HEK293 (cell line): ENCODE measurements around the gene SORT1.

ENCODE experiments used
- HOXC10 ChIP-seq: sonication (generic); formaldehyde crosslinking; IDR thresholded peaks from 2 replicates; pipeline ENCODE4 v1.8.1; 2023; ENCODE audit warnings: mild to moderate bottlenecking, missing genetic modification reagents
- KLF1 ChIP-seq: fragments of 450-650 bp; formaldehyde crosslinking; IDR thresholded peaks from 2 replicates; pipeline ENCODE4 v1.5.1; 2016; ENCODE audit warnings: missing biosample characterization, missing genetic modification characterization
- KLF9 ChIP-seq: fragments of 450-650 bp; formaldehyde crosslinking; IDR thresholded peaks from 2 replicates; pipeline ENCODE4 v1.5.1; 2016; ENCODE audit warnings: missing biosample characterization, missing genetic modification characterization, low read depth
- PBX3 ChIP-seq: sonication (generic); formaldehyde crosslinking; IDR thresholded peaks from 2 replicates; pipeline ENCODE4 v1.8.1; 2022; ENCODE audit warnings: mild to moderate bottlenecking, moderate library complexity, missing genetic modification reagents
- PRDM6 ChIP-seq: fragments of 450-650 bp; formaldehyde crosslinking; IDR thresholded peaks from 2 replicates; pipeline ENCODE4 v1.5.1; 2017; ENCODE audit warnings: missing biosample characterization, missing genetic modification characterization
- RBAK ChIP-seq: fragments of 450-650 bp; formaldehyde crosslinking; IDR thresholded peaks from 2 replicates; pipeline ENCODE4 v1.5.1; 2016; ENCODE audit warnings: missing biosample characterization, missing genetic modification characterization
- SCRT2 ChIP-seq: fragments of 450-650 bp; formaldehyde crosslinking; IDR thresholded peaks from 2 replicates; pipeline ENCODE4 v1.5.1; 2016; ENCODE audit warnings: missing biosample characterization, missing genetic modification characterization
- TRIM28 ChIP-seq: IDR thresholded peaks from 2 replicates; pipeline ENCODE4 v1.6.1; 2011; ENCODE audit warnings: low read length, control low read depth, borderline replicate concordance
- ZBTB44 ChIP-seq: fragments of 450-650 bp; IDR thresholded peaks from 2 replicates; pipeline ENCODE4 v1.5.1; 2018; ENCODE audit warnings: missing biosample characterization, mild to moderate bottlenecking, missing genetic modification characterization
- ZEB2 ChIP-seq: fragments of 450-650 bp; formaldehyde crosslinking; IDR thresholded peaks from 2 replicates; pipeline ENCODE4 v1.5.1; 2016; ENCODE audit warnings: missing biosample characterization, missing genetic modification characterization
- ZFP3 ChIP-seq: fragments of 450-650 bp; formaldehyde crosslinking; IDR thresholded peaks from 2 replicates; pipeline ENCODE4 v1.5.1; 2016; ENCODE audit warnings: low read depth, missing biosample characterization, missing genetic modification characterization
- ZNF114 ChIP-seq: fragments of 450-650 bp; formaldehyde crosslinking; IDR thresholded peaks from 2 replicates; pipeline ENCODE4 v1.5.0; 2017; ENCODE audit warnings: missing biosample characterization, missing genetic modification characterization
- ZNF140 ChIP-seq: fragments of 450-650 bp; formaldehyde crosslinking; IDR thresholded peaks from 2 replicates; pipeline ENCODE4 v1.5.1; 2016; ENCODE audit warnings: missing biosample characterization, missing genetic modification characterization
- ZNF155 ChIP-seq: fragments of 450-650 bp; formaldehyde crosslinking; IDR thresholded peaks from 2 replicates; pipeline ENCODE4 v1.5.1; 2016; ENCODE audit warnings: missing biosample characterization, missing genetic modification characterization
- ZNF184 ChIP-seq: fragments of 450-650 bp; IDR thresholded peaks from 2 replicates; pipeline ENCODE4 v1.5.1; 2018; ENCODE audit warnings: missing biosample characterization, mild to moderate bottlenecking, missing genetic modification characterization
- ZNF221 ChIP-seq: fragments of 450-650 bp; formaldehyde crosslinking; IDR thresholded peaks from 2 replicates; pipeline ENCODE4 v1.5.1; 2017; ENCODE audit warnings: missing biosample characterization, missing genetic modification characterization, borderline replicate concordance
- ZNF223 ChIP-seq: fragments of 450-650 bp; formaldehyde crosslinking; IDR thresholded peaks from 2 replicates; pipeline ENCODE4 v1.5.1; 2016; ENCODE audit warnings: missing biosample characterization, missing genetic modification characterization
- ZNF23 ChIP-seq: fragments of 450-650 bp; formaldehyde crosslinking; IDR thresholded peaks from 2 replicates; pipeline ENCODE4 v1.5.1; 2016; ENCODE audit warnings: missing biosample characterization, missing genetic modification characterization, borderline replicate concordance
- ZNF37A ChIP-seq: fragments of 450-650 bp; IDR thresholded peaks from 2 replicates; pipeline ENCODE4 v1.5.1; 2018; ENCODE audit warnings: missing biosample characterization, missing genetic modification characterization
- ZNF394 ChIP-seq: fragments of 450-650 bp; formaldehyde crosslinking; IDR thresholded peaks from 2 replicates; pipeline ENCODE4 v1.5.1; 2016; ENCODE audit warnings: missing biosample characterization, missing genetic modification characterization, mild to moderate bottlenecking, moderate library complexity, borderline replicate concordance
- ZNF473 ChIP-seq: fragments of 450-650 bp; formaldehyde crosslinking; IDR thresholded peaks from 2 replicates; pipeline ENCODE4 v1.5.1; 2017; ENCODE audit warnings: missing biosample characterization, missing genetic modification characterization
- ZNF513 ChIP-seq: fragments of 450-650 bp; IDR thresholded peaks from 2 replicates; pipeline ENCODE4 v1.5.1; 2018; ENCODE audit warnings: missing biosample characterization, missing genetic modification characterization
- ZNF514 ChIP-seq: fragments of 450-650 bp; formaldehyde crosslinking; IDR thresholded peaks from 2 replicates; pipeline ENCODE4 v1.5.1; 2016; ENCODE audit warnings: missing biosample characterization, missing genetic modification characterization
- ZNF600 ChIP-seq: fragments of 450-650 bp; formaldehyde crosslinking; IDR thresholded peaks from 2 replicates; pipeline ENCODE4 v1.5.1; 2016; ENCODE audit warnings: missing biosample characterization, missing genetic modification characterization
- ZNF623 ChIP-seq: fragments of 450-650 bp; formaldehyde crosslinking; IDR thresholded peaks from 2 replicates; pipeline ENCODE4 v1.5.1; 2016; ENCODE audit warnings: missing biosample characterization, missing genetic modification characterization
- ZNF639 ChIP-seq: fragments of 450-650 bp; formaldehyde crosslinking; IDR thresholded peaks from 2 replicates; pipeline ENCODE4 v1.5.1; 2016; ENCODE audit warnings: missing biosample characterization, missing genetic modification characterization
- ZNF664 ChIP-seq: fragments of 450-650 bp; formaldehyde crosslinking; IDR thresholded peaks from 2 replicates; pipeline ENCODE4 v1.5.1; 2016; ENCODE audit warnings: missing biosample characterization, missing genetic modification characterization
- ZNF76 ChIP-seq: fragments of 450-650 bp; formaldehyde crosslinking; IDR thresholded peaks from 2 replicates; pipeline ENCODE4; 2016; ENCODE audit warnings: low read depth, missing biosample characterization, missing genetic modification characterization, borderline replicate concordance
- ZNF830 ChIP-seq: fragments of 450-650 bp; IDR thresholded peaks from 2 replicates; pipeline ENCODE4 v1.5.0; 2018; ENCODE audit warnings: missing biosample characterization, missing genetic modification characterization, low read depth, mild to moderate bottlenecking, moderate library complexity
- ZSCAN18 ChIP-seq: fragments of 450-650 bp; formaldehyde crosslinking; IDR thresholded peaks from 2 replicates; pipeline ENCODE4 v1.5.1; 2016; ENCODE audit warnings: missing biosample characterization, missing genetic modification characterization
- ZSCAN4 ChIP-seq: fragments of 450-650 bp; formaldehyde crosslinking; IDR thresholded peaks from 2 replicates; pipeline ENCODE4 v1.5.1; 2017; ENCODE audit warnings: missing biosample characterization, missing genetic modification characterization

SORT1 gene

GRCh38 chr1:109282952-109283747, 114.6 kb downstream of the SORT1 start, which contains the start of gene PSRC1 (continued):
- TF ChIP-seq ZNF623 (no peak; the same call in 1 of the 2 replicates), ZFP3 (tag by site-specific recombination) (no peak), ZNF639 (tag by site-specific recombination) (peak; percentile 9; the same call in 1 of the 2 replicates), ZNF473 (tag by site-specific recombination) (no peak), RBAK (tag by site-specific recombination) (no peak), PBX3 (CRISPR knock-in tag) (no peak), ZNF140 (tag by site-specific recombination) (no peak), ZNF664 (tag by site-specific recombination) (no peak), SCRT2 (tag by site-specific recombination) (peak; percentile 100), KLF9 (tag by site-specific recombination) (peak; percentile 97), ZNF221 (tag by site-specific recombination) (no peak), ZNF76 (tag by site-specific recombination) (peak; percentile 87), ZNF513 (tag by site-specific recombination) (no peak), ZSCAN18 (tag by site-specific recombination) (no peak), ZNF37A (tag by site-specific recombination) (no peak), HOXC10 (CRISPR knock-in tag) (no peak), ZNF184 (tag by site-specific recombination) (no peak), ZSCAN4 (tag by site-specific recombination) (no peak), ZNF155 (tag by site-specific recombination) (no peak), TRIM28 (peak; percentile 38; the same call in 1 of the 2 replicates), ZNF114 (tag by site-specific recombination) (no peak), ZNF514 (tag by site-specific recombination) (no peak), ZNF830 (no peak), ZNF223 (tag by site-specific recombination) (no peak), KLF1 (tag by site-specific recombination) (peak; percentile 60), ZBTB44 (tag by site-specific recombination) (no peak), ZNF394 (tag by site-specific recombination) (peak; percentile 28; the same call in 1 of the 2 replicates), ZEB2 (tag by site-specific recombination) (peak; percentile 90), ZNF600 (tag by site-specific recombination) (peak; percentile 95), PRDM6 (no peak), ZNF23 (tag by site-specific recombination) (no peak)
